HCT116 (cell line): ENCODE results near the gene CPA1. TPM values are rescaled to one million over a fixed set of nuclear protein-coding genes. Genes with fewer than 3 reads are reported as not detected.

Experiments used
- ATAC-seq: fragments of 200-7000 bp; cut with Tn5 transposase; 2 replicates; pipeline ENCODE4 v1.9.1; 2020; ENCODE audit warnings: mild to moderate bottlenecking, moderate library complexity
- BruUV-seq: library from RNA; stranded (reverse); fragments of 400-500 nt; replicated peaks from 2 replicates; lab custom pipeline; 2021; lab: Mats Ljungman, UMichigan
- CTCF ChIA-PET: fragments of 300-600 bp; sonication (Branson Sonifier 250); formaldehyde crosslinking; loops from one replicate; lab custom pipeline; 2021; ENCODE audit warnings: antibody characterized with exemption; lab: Charles Lee
- POLR2A ChIA-PET: fragments of 300-600, 350-600 bp; sonication (Branson Sonifier 250); formaldehyde crosslinking; loops from one replicate; lab custom pipeline; 2021; ENCODE audit warnings: antibody characterized with exemption; lab: Charles Lee
- RAD21 ChIA-PET, 2 experiments: fragments of 300-600 bp; sonication (Branson Sonifier 250); formaldehyde crosslinking; loops; one replicate each; lab custom pipeline; 2023; ENCODE audit warnings: low total read pairs in 2 of 2; ENCODE audit not compliant: uncharacterized antibody in 2 of 2, unreplicated experiment in 2 of 2, low non-redundant PET in 1 of 2; lab: Charles Lee
- DNase-seq: peaks from one replicate; pipeline ENCODE4 v3.0.0-alpha.2; 2010; ENCODE audit warnings: low read depth, low spot score
- H2AFZ ChIP-seq: fragments of 200-600 bp; shearing (Covaris generic), sonication (generic); 2 replicates; pipeline ENCODE4 v1.6.1; 2017; ENCODE audit warnings: low read depth, mixed run types, mixed read lengths, antibody characterized with exemption, low read length; ENCODE audit not compliant: poor library complexity, severe bottlenecking
- H3K27ac ChIP-seq: 2 replicates; pipeline ENCODE4 v1.5.1; 2012; ENCODE audit warnings: low read depth, low read length
- H3K27me3 ChIP-seq: fragments of 200-600 bp; sonication (generic); 2 replicates; pipeline ENCODE4 v1.6.1; 2016; ENCODE audit warnings: mixed run types, low read length, mixed read lengths; ENCODE audit not compliant: insufficient read depth
- H3K36me3 ChIP-seq, 2 experiments: fragments of 200-500 bp in 1 of 2; fragments of 200-600 bp in 1 of 2; sonication (Bioruptor generic) in 1 of 2; sonication (generic) in 1 of 2; 2 replicates each; pipeline versions ENCODE4 v1.5.1 to v1.6.1; 2014 to 2016; ENCODE audit warnings: low read length in 2 of 2, inconsistent platforms in 1 of 2, mixed read lengths in 1 of 2, mixed run types in 1 of 2; ENCODE audit not compliant: insufficient read depth in 2 of 2, control insufficient read depth in 1 of 2
- H3K4me1 ChIP-seq, 2 experiments: fragments of 200-600 bp in 1 of 2; sonication (generic) in 1 of 2; 2 replicates each; pipeline versions ENCODE4 v1.5.1 to v1.6.1; 2012 to 2017; ENCODE audit warnings: low read length in 2 of 2, inconsistent platforms in 1 of 2, mild to moderate bottlenecking in 1 of 2, mixed read lengths in 1 of 2, mixed run types in 1 of 2, moderate library complexity in 1 of 2; ENCODE audit not compliant: insufficient read depth in 2 of 2, control insufficient read depth in 1 of 2
- H3K4me2 ChIP-seq: fragments of 200-600 bp; sonication (generic); 2 replicates; pipeline ENCODE4 v1.6.1; 2017; ENCODE audit warnings: mixed run types, low read length, mixed read lengths
- H3K4me3 ChIP-seq, 2 experiments: fragments of 200-600 bp in 1 of 2; sonication (generic) in 1 of 2; replicated peaks in 1 of 2; 2 replicates each; pipeline ENCODE4 v1.5.1; 2011 to 2016; ENCODE audit warnings: low read length in 2 of 2, control low read depth in 1 of 2, low read depth in 1 of 2, mild to moderate bottlenecking in 1 of 2, mixed read lengths in 1 of 2, mixed run types in 1 of 2
- H3K79me2 ChIP-seq: fragments of 200-600 bp; sonication (generic); 2 replicates; pipeline ENCODE4 v1.6.1; 2017; ENCODE audit warnings: mild to moderate bottlenecking, mixed run types, low read length, moderate library complexity, mixed read lengths; ENCODE audit not compliant: insufficient read depth
- H3K9ac ChIP-seq: fragments of 200-600 bp; sonication (generic); 2 replicates; pipeline ENCODE4 v1.6.1; 2016; ENCODE audit warnings: low read length, mixed read lengths
- H3K9me2 ChIP-seq: fragments of 200-600 bp; sonication (generic), shearing (Covaris generic); 2 replicates; pipeline ENCODE4 v1.6.1; 2017; ENCODE audit warnings: mixed run types, mild to moderate bottlenecking, moderate library complexity; ENCODE audit not compliant: insufficient read depth
- H3K9me3 ChIP-seq, 2 experiments: fragments of 200-500 bp in 1 of 2; fragments of 200-600 bp in 1 of 2; sonication (Bioruptor generic) in 1 of 2; sonication (generic) in 1 of 2; 2 replicates each; pipeline ENCODE4 v1.6.1; 2014 to 2017; ENCODE audit warnings: low read length in 2 of 2, mixed read lengths in 2 of 2, inconsistent platforms in 1 of 2, low read depth in 1 of 2, mild to moderate bottlenecking in 1 of 2, mixed run types in 1 of 2, moderate library complexity in 1 of 2; ENCODE audit not compliant: control insufficient read depth in 1 of 2, insufficient read depth in 1 of 2
- H4K20me1 ChIP-seq: fragments of 200-600 bp; sonication (generic), shearing (Covaris generic); 2 replicates; pipeline ENCODE4 v1.6.1; 2017; ENCODE audit warnings: mixed run types, mild to moderate bottlenecking, moderate library complexity; ENCODE audit not compliant: insufficient read depth
- CBX3 ChIP-seq: IDR thresholded peaks from 2 replicates; pipeline ENCODE4 v1.6.1; 2012; ENCODE audit warnings: low read depth
- EGR1 ChIP-seq: IDR thresholded peaks from 2 replicates; pipeline ENCODE4 v1.6.1; 2012; ENCODE audit warnings: low read depth
- EZH2 ChIP-seq: fragments of 200-600 bp; sonication (generic); IDR thresholded peaks from 2 replicates; pipeline ENCODE4 v1.6.1; 2017; ENCODE audit warnings: antibody characterized with exemption, mixed run types
- EZH2phosphoT487 ChIP-seq: fragments of 200-600 bp; IDR thresholded peaks from 2 replicates; pipeline ENCODE4 v1.6.1; 2018; ENCODE audit warnings: antibody characterized with exemption, borderline replicate concordance
- FOSL1 ChIP-seq: IDR thresholded peaks from 2 replicates; pipeline ENCODE4 v1.6.1; 2012; ENCODE audit warnings: low read depth
- JUND ChIP-seq: IDR thresholded peaks from 2 replicates; pipeline ENCODE4 v1.6.1; 2012
- POLR2A ChIP-seq: IDR thresholded peaks from 2 replicates; pipeline ENCODE4 v1.7.0; 2011; ENCODE audit warnings: borderline replicate concordance; ENCODE audit not compliant: insufficient read depth, insufficient read length; ENCODE audit errors: extremely low read depth
- POLR2AphosphoS5 ChIP-seq: IDR thresholded peaks from 2 replicates; pipeline ENCODE4 v1.6.1; 2011; ENCODE audit warnings: mild to moderate bottlenecking, low read depth, low read length, moderate library complexity
- RAD21 ChIP-seq: IDR thresholded peaks from 2 replicates; pipeline ENCODE4 v1.6.1; 2012; ENCODE audit warnings: low read depth, mild to moderate bottlenecking
- SIN3A ChIP-seq: IDR thresholded peaks from 2 replicates; pipeline ENCODE4 v1.6.1; 2012; ENCODE audit warnings: low read depth
- SP1 ChIP-seq: IDR thresholded peaks from 2 replicates; pipeline ENCODE4 v1.6.1; 2012; ENCODE audit warnings: low read depth
- SRF ChIP-seq: IDR thresholded peaks from 2 replicates; pipeline ENCODE4 v1.6.1; 2012; ENCODE audit warnings: low read depth
- TCF7L2 ChIP-seq: IDR thresholded peaks from 2 replicates; pipeline ENCODE4 v1.7.0; 2011; ENCODE audit warnings: borderline replicate concordance, inconsistent platforms; ENCODE audit not compliant: insufficient read depth, insufficient read length; ENCODE audit errors: extremely low read depth
- YY1 ChIP-seq: IDR thresholded peaks from 2 replicates; pipeline ENCODE4 v1.6.1; 2011; ENCODE audit warnings: low read length, low read depth, moderate library complexity, mild to moderate bottlenecking; ENCODE audit not compliant: insufficient replicate concordance; ENCODE audit errors: extremely low read depth
- ZFX ChIP-seq: fragments of 450-650 bp; IDR thresholded peaks from 2 replicates; pipeline ENCODE4 v1.6.1; 2017
- ZNF274 ChIP-seq: fragments of 200-500 bp; sonication (Bioruptor generic); IDR thresholded peaks from 2 replicates; pipeline ENCODE4 v1.6.1; 2014; ENCODE audit warnings: mild to moderate bottlenecking, low read depth, low read length, inconsistent platforms
- intact Hi-C: fragments of 100-400 bp; cut with micrococcal nuclease; formaldehyde crosslinking; loops from 2 replicates; pipeline ENCODE4 v1.10.0; 2022
- total RNA-seq: library from RNA; stranded (reverse); gene quantifications from one replicate; pipeline ENCODE4 v1.2.1, GENCODE V29; 2021; ENCODE audit not compliant: unreplicated experiment
- TF ChIP-seq, protein P1 (sequence below): IDR thresholded peaks from 2 replicates; pipeline ENCODE4 v1.6.1; 2012
- TF ChIP-seq, protein P2 (sequence below): IDR thresholded peaks from 2 replicates; pipeline ENCODE4 v1.6.1; 2012; ENCODE audit warnings: low read depth
- TF ChIP-seq, protein P3 (sequence below), 3 experiments: fragments of 200-600 bp in 1 of 3; sonication (generic) in 1 of 3; IDR thresholded peaks in 2 of 3; conservative IDR thresholded peaks in 1 of 3; 2 replicates each; pipeline ENCODE4 v1.5.1; 2012 to 2017; ENCODE audit warnings: low read depth in 2 of 3, low read length in 2 of 3, antibody characterized with exemption in 1 of 3, borderline replicate concordance in 1 of 3, control low read depth in 1 of 3, mild to moderate bottlenecking in 1 of 3, mixed read lengths in 1 of 3, mixed run types in 1 of 3, moderate library complexity in 1 of 3; ENCODE audit not compliant: insufficient read depth in 1 of 3
- TF ChIP-seq, protein P4 (sequence below): IDR thresholded peaks from 2 replicates; pipeline ENCODE4 v1.6.1; 2012

CPA1 gene
- total RNA-seq, 1 experiment from 2014 or later: 11.9 TPM

- Histone ChIP-seq H3K9me3 (no peaks in the 10 kb centered on the region), H3K36me3 (no peaks in the 10 kb centered on the region), H3K4me3 (no peak overlapping the region), H3K27ac (no peak overlapping the region), H3K4me2 (no peak overlapping the region), H3K9ac (no peak overlapping the region), H3K27me3 (no peaks in the 10 kb centered on the region), H4K20me1 (no peaks in the 10 kb centered on the region), H2AFZ (no peak overlapping the region), H3K9me2 (no peaks in the 10 kb centered on the region), H3K79me2 (no peaks in the 10 kb centered on the region), H3K4me1 (no peaks in the 10 kb centered on the region)
- no peak for ATAC-seq
- intact Hi-C loops: no loop called here
- TF ChIP-seq CBX3: no peak
- no peak for TF ChIP-seq POLR2A
- no peak for TF ChIP-seq POLR2AphosphoS5
- no peak for TF ChIP-seq SP1
- TF ChIP-seq EZH2: no peak
- no peak for TF ChIP-seq JUND
- TF ChIP-seq, protein P1, sequence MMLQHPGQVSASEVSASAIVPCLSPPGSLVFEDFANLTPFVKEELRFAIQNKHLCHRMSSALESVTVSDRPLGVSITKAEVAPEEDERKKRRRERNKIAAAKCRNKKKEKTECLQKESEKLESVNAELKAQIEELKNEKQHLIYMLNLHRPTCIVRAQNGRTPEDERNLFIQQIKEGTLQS: no peak
- TF ChIP-seq EZH2phosphoT487: no peak
- TF ChIP-seq, protein P2, sequence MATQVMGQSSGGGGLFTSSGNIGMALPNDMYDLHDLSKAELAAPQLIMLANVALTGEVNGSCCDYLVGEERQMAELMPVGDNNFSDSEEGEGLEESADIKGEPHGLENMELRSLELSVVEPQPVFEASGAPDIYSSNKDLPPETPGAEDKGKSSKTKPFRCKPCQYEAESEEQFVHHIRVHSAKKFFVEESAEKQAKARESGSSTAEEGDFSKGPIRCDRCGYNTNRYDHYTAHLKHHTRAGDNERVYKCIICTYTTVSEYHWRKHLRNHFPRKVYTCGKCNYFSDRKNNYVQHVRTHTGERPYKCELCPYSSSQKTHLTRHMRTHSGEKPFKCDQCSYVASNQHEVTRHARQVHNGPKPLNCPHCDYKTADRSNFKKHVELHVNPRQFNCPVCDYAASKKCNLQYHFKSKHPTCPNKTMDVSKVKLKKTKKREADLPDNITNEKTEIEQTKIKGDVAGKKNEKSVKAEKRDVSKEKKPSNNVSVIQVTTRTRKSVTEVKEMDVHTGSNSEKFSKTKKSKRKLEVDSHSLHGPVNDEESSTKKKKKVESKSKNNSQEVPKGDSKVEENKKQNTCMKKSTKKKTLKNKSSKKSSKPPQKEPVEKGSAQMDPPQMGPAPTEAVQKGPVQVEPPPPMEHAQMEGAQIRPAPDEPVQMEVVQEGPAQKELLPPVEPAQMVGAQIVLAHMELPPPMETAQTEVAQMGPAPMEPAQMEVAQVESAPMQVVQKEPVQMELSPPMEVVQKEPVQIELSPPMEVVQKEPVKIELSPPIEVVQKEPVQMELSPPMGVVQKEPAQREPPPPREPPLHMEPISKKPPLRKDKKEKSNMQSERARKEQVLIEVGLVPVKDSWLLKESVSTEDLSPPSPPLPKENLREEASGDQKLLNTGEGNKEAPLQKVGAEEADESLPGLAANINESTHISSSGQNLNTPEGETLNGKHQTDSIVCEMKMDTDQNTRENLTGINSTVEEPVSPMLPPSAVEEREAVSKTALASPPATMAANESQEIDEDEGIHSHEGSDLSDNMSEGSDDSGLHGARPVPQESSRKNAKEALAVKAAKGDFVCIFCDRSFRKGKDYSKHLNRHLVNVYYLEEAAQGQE: no peak
- TF ChIP-seq SRF: no peak
- TF ChIP-seq, protein P3, sequence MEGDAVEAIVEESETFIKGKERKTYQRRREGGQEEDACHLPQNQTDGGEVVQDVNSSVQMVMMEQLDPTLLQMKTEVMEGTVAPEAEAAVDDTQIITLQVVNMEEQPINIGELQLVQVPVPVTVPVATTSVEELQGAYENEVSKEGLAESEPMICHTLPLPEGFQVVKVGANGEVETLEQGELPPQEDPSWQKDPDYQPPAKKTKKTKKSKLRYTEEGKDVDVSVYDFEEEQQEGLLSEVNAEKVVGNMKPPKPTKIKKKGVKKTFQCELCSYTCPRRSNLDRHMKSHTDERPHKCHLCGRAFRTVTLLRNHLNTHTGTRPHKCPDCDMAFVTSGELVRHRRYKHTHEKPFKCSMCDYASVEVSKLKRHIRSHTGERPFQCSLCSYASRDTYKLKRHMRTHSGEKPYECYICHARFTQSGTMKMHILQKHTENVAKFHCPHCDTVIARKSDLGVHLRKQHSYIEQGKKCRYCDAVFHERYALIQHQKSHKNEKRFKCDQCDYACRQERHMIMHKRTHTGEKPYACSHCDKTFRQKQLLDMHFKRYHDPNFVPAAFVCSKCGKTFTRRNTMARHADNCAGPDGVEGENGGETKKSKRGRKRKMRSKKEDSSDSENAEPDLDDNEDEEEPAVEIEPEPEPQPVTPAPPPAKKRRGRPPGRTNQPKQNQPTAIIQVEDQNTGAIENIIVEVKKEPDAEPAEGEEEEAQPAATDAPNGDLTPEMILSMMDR (IDR thresholded peaks at IDR 0.05 in 2 of 3, conservative IDR thresholded peaks at IDR 0.05 in 1 of 3; ENCODE audit: borderline replicate concordance in 1 of 3, insufficient read depth in 1 of 3, low read depth in 2 of 3, low read length in 2 of 3): no peak
- no peak for TF ChIP-seq YY1
- no peak for TF ChIP-seq ZFX
- no peak for TF ChIP-seq RAD21
- TF ChIP-seq, protein P4, sequence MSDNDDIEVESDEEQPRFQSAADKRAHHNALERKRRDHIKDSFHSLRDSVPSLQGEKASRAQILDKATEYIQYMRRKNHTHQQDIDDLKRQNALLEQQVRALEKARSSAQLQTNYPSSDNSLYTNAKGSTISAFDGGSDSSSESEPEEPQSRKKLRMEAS: no peak
- no peak for TF ChIP-seq SIN3A
- TF ChIP-seq EGR1: no peak
- no peak for TF ChIP-seq ZNF274
- no peak for TF ChIP-seq FOSL1
- TF ChIP-seq TCF7L2: no peak
- no TSS peak for BruUV-seq
- POLR2A ChIA-PET: no interaction called here
- no peak for DNase-seq
- CTCF ChIA-PET: no interaction called here
- RAD21 ChIA-PET: no interaction called here
Observed at GRCh38 chr7:130377178-130377577, 3.1 kb upstream of the CPA1 start.
